H1 (cell line): ENCODE measurements around the gene CIAO2B. TPM values are rescaled to one million over a fixed set of nuclear protein-coding genes. Genes with fewer than 3 reads are reported as not detected.

Experiments used
- ATF2 ChIP-seq: IDR thresholded peaks from 2 replicates; pipeline ENCODE4 v1.6.1; 2012; ENCODE audit warnings: low read length, inconsistent platforms
- polyA plus RNA-seq, 7 experiments: library from polyadenylated mRNA; depleted of rRNA in 3 of 7; stranded (reverse) in 5 of 7; unstranded in 2 of 7; fragments of >200 nt in 5 of 7; fragments of 200-250 nt in 2 of 7; gene quantifications; 1 replicate in 5 of 7; 2 replicates in 1 of 7; 4 replicates in 1 of 7; pipeline versions ENCODE4 v1.2.1 to v1.2.3, GENCODE V29; 2011 to 2013; ENCODE audit warnings: missing spikeins in 2 of 7, mixed read lengths in 2 of 7
- total RNA-seq: library from RNA; stranded (reverse); fragmentation: NEBNext Ultra II Directional; extraction: Animal tissue kit (Norgen Biotek cat#: 25700); gene quantifications from 2 replicates; pipeline ENCODE4 v1.2.1, GENCODE V29; 2021

Gene CIAO2B
- total and polyA plus RNA-seq, 2 of the 8 experiments (the other 6 are each of a cell fraction or from before 2014, with no cell fraction given), result 65.6 to 248 TPM

GRCh38 chr16:66905633-66906539, 28.3 kb downstream of the CIAO2B start (continued):
- TF ChIP-seq ATF2, result no peak
